Measurements from ENCODE around the gene ZNF695. TPM values are rescaled to one million over a fixed set of nuclear protein-coding genes. Genes with fewer than 3 reads are reported as not detected.

ZNF695 gene
- total RNA-seq, 1 experiment from 2014 or later: 19.7 TPM

Other genes starting within 250 kb of the ZNF695 start
- 49.2 and 58.2 TPM in 2 replicates for gene AHCTF1, start 76.1 kb downstream of the ZNF695 start, total RNA-seq (2014; rRNA removed; shearing (Covaris generic))
- gene ZNF670, start 70.8 kb upstream of the ZNF695 start, total RNA-seq (2014; rRNA removed; shearing (Covaris generic)): 8.0 and 8.3 TPM in 2 replicates
- 12.9 and 14.7 TPM in 2 replicates for gene ZNF669, start 96.3 kb upstream of the ZNF695 start, total RNA-seq (2014; rRNA removed; shearing (Covaris generic))
- 74.6 and 78.6 TPM in 2 replicates for gene ZNF124, start 164.0 kb upstream of the ZNF695 start, total RNA-seq (2014; rRNA removed; shearing (Covaris generic))
- gene VN1R5, start 248.0 kb upstream of the ZNF695 start, total RNA-seq (2014; rRNA removed; shearing (Covaris generic)): not detected in 2 replicates